A375 (cell line): ENCODE results near the gene LPAR2. TPM values are rescaled to one million over a fixed set of nuclear protein-coding genes. Genes with fewer than 3 reads are reported as not detected.

Experiments used
- total RNA-seq: library from RNA; depleted of rRNA; stranded (reverse); fragments of >200 nt; shearing (Covaris generic); gene quantifications from 2 replicates; pipeline ENCODE4 v1.2.3, GENCODE V29; 2014; rRNA removed

Gene LPAR2
- 5.9 and 7.5 TPM in 2 replicates for total RNA-seq

GRCh38 chr19:19627621-19628500 is at the start of gene LPAR2:
LPAR2 (minus strand) TSS chr19:19628220; CDS start chr19:19627275, 945 bp downstream.

GRCh38 chr19:19668230-19669012 is 40.4 kb upstream of the LPAR2 start, which contains the start of gene ZNF101:
ZNF101 (plus strand) TSS chr19:19668839; CDS start chr19:19668964, 125 bp downstream.

GRCh38 chr19:19663256-19664120 is 35.5 kb upstream of the LPAR2 start, which contains the start of gene ATP13A1:
ATP13A1 (minus strand) TSS chr19:19663676; CDS start chr19:19663666, 10 bp downstream.

GRCh38 chr19:19643158-19644053 is 15.4 kb upstream of the LPAR2 start, which contains the start of gene GMIP:
GMIP (minus strand) TSS chr19:19643657; CDS start chr19:19643529, 128 bp downstream.

GRCh38 chr19:19618219-19619051 is 9.6 kb downstream of the LPAR2 start, which contains the start of gene PBX4:
PBX4 (minus strand) TSS chr19:19618687; CDS start chr19:19618629, 58 bp downstream.

Other genes with a start within 250 kb of the LPAR2 start
- gene GATAD2A, start 222.5 kb downstream of the LPAR2 start, total RNA-seq: 110 and 123 TPM in 2 replicates
- gene TSSK6, start 112.7 kb downstream of the LPAR2 start, total RNA-seq: 2.1 and 2.8 TPM in 2 replicates
- 600 and 677 TPM in 2 replicates for gene NDUFA13, start 112.0 kb downstream of the LPAR2 start, total RNA-seq
- gene YJEFN3, start 99.3 kb downstream of the LPAR2 start, total RNA-seq: 6.2 and 8.1 TPM in 2 replicates
- gene CILP2, start 90.0 kb downstream of the LPAR2 start, total RNA-seq: 2.0 and 3.1 TPM in 2 replicates
- gene PBX4, start 9.5 kb downstream of the LPAR2 start, total RNA-seq: 5.2 and 6.6 TPM in 2 replicates
- 11.4 and 13.6 TPM in 2 replicates for gene GMIP, start 15.4 kb upstream of the LPAR2 start, total RNA-seq
- 72.9 and 73.7 TPM in 2 replicates for gene ATP13A1, start 35.5 kb upstream of the LPAR2 start, total RNA-seq
- gene ZNF101, start 40.6 kb upstream of the LPAR2 start, total RNA-seq: 7.3 and 12.3 TPM in 2 replicates
- gene ZNF14, start 104.9 kb upstream of the LPAR2 start, total RNA-seq: 3.1 and 3.2 TPM in 2 replicates
- 10.9 and 13.3 TPM in 2 replicates for gene ZNF506, start 193.5 kb upstream of the LPAR2 start, total RNA-seq
- gene ZNF253, start 237.7 kb upstream of the LPAR2 start, total RNA-seq: 3.6 and 6.0 TPM in 2 replicates